Lung (tissue), 12 donors: ENCODE measurements around the gene TBC1D22A. TPM values are rescaled to one million over a fixed set of nuclear protein-coding genes. Genes with fewer than 3 reads are reported as not detected.

ENCODE experiments used
- ATAC-seq: fragments of 200-7000 bp; cut with Tn5 transposase; one replicate; pipeline ENCODE4 v1.9.1; 2020; ENCODE audit warnings: moderate number of reproducible peaks; ENCODE audit not compliant: insufficient read depth, low FRiP score
- DNase-seq, 3 donors: peaks; one replicate each; pipeline ENCODE4 v3.0.0-alpha.2; 2013 to 2017
- H3K27ac ChIP-seq, 2 donors: one replicate each; pipeline ENCODE4 v1.5.1; 2013; ENCODE audit warnings: mild to moderate bottlenecking in 2 of 2, moderate library complexity in 2 of 2, control low read depth in 1 of 2, inconsistent platforms in 1 of 2, low read depth in 1 of 2, low read length in 1 of 2
- H3K27me3 ChIP-seq, 3 donors: one replicate each; pipeline ENCODE4 v1.5.1; 2013; ENCODE audit warnings: low read length in 2 of 3; ENCODE audit not compliant: control insufficient read depth in 3 of 3, insufficient read depth in 3 of 3
- H3K36me3 ChIP-seq, 4 donors: one replicate each; pipeline ENCODE4 v1.5.1; 2013; ENCODE audit warnings: low read length in 4 of 4, mild to moderate bottlenecking in 1 of 4, moderate library complexity in 1 of 4; ENCODE audit not compliant: control insufficient read depth in 4 of 4, insufficient read depth in 4 of 4
- H3K4me1 ChIP-seq, 5 donors: one replicate each; pipeline ENCODE4 v1.5.1; 2013; ENCODE audit warnings: low read length in 5 of 5, mild to moderate bottlenecking in 2 of 5, moderate library complexity in 1 of 5; ENCODE audit not compliant: control insufficient read depth in 5 of 5, insufficient read depth in 5 of 5
- H3K4me3 ChIP-seq: one replicate; pipeline ENCODE4 v1.5.1; 2013; ENCODE audit warnings: mild to moderate bottlenecking, control low read depth, moderate library complexity
- H3K9ac ChIP-seq, 2 donors: one replicate each; pipeline ENCODE4 v1.5.1; 2013; ENCODE audit warnings: low read length in 2 of 2, control low read depth in 1 of 2; ENCODE audit not compliant: insufficient read depth in 1 of 2
- H3K9me3 ChIP-seq, 4 donors: one replicate each; pipeline ENCODE4 v1.5.1; 2013; ENCODE audit warnings: low read length in 3 of 4, mild to moderate bottlenecking in 1 of 4, moderate library complexity in 1 of 4; ENCODE audit not compliant: control insufficient read depth in 4 of 4, insufficient read depth in 3 of 4
- WGBS, 2 donors: extraction: QIAGEN DNeasy Blood & Tissue Kit; methylation state at CpG; one replicate each; pipeline ENCODE4 v1.1.7; 2013; 5-methylcytosine and 5-hydroxymethylcytosine counted together
- polyA plus RNA-seq, 2 donors: library from polyadenylated mRNA; stranded (reverse); fragments of 200-250 nt; gene quantifications; one replicate each; pipeline ENCODE4 v1.2.1, GENCODE V29; 2013
- total RNA-seq, 2 donors: library from RNA; depleted of rRNA in 1 of 2; stranded (reverse); fragments of >200 nt in 1 of 2; gene quantifications; one replicate each; pipeline ENCODE4 v1.2.1, GENCODE V29; 2014 to 2021
- TF ChIP-seq, protein P1 (sequence below): IDR thresholded peaks from 2 replicates; pipeline ENCODE4 v1.5.1; 2012; ENCODE audit warnings: mild to moderate bottlenecking; ENCODE audit errors: control extremely low read depth, extremely low read depth
- donor health status: control.
- donor health status: control.
- donor health status: Bipolar disorder and iron deficiency.
- donor health status: healthy.
- donor health status: DM: yes; HTN: yes; CAD: no.

Gene TBC1D22A
- total and polyA plus RNA-seq, 4 donors: 20.2 to 38.4 (median 21.0) TPM

DNA sequence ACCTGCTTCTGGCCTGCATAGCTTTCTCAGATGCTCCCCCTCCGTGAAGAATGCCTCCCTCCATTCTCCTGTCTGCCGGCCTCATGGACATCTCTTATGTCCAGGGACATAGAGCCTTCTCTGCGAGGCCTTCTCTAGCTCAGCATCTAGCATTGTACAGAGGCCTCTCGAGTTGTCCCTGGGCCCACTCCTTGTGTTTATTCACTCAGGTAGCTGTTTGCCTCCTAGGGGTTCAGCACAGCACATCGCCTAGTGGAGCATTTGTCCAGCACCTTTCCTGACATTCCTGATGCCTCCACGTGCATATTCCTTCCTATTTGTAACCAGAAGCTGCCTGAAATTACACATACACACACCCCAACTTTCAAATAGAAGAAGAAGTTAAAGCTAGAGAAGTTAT is 101.3 kb downstream of the TBC1D22A start:
- ATAC-seq (no peak), DNase-seq (no peak)
- no peak overlapping the region for H3K4me3 ChIP-seq
- no peak overlapping the region for H3K27ac ChIP-seq
- no peak overlapping the region for H3K9ac ChIP-seq
- 81 to 86% methylated on average over 6 of the region's 6 CpGs for WGBS, 2 donors
- H3K27me3 ChIP-seq: no peaks in the 10 kb centered on the region
- H3K4me1 ChIP-seq: no peaks in the 10 kb centered on the region
- TF ChIP-seq, protein P1, sequence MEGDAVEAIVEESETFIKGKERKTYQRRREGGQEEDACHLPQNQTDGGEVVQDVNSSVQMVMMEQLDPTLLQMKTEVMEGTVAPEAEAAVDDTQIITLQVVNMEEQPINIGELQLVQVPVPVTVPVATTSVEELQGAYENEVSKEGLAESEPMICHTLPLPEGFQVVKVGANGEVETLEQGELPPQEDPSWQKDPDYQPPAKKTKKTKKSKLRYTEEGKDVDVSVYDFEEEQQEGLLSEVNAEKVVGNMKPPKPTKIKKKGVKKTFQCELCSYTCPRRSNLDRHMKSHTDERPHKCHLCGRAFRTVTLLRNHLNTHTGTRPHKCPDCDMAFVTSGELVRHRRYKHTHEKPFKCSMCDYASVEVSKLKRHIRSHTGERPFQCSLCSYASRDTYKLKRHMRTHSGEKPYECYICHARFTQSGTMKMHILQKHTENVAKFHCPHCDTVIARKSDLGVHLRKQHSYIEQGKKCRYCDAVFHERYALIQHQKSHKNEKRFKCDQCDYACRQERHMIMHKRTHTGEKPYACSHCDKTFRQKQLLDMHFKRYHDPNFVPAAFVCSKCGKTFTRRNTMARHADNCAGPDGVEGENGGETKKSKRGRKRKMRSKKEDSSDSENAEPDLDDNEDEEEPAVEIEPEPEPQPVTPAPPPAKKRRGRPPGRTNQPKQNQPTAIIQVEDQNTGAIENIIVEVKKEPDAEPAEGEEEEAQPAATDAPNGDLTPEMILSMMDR: no peak
- peaks cover 0 to 3% (median 0%) of the 10 kb centered on the region in 4 donors for H3K36me3 ChIP-seq
- peaks cover 0 to 2% (median 0%) of the 10 kb centered on the region in 4 donors for H3K9me3 ChIP-seq

DNA sequence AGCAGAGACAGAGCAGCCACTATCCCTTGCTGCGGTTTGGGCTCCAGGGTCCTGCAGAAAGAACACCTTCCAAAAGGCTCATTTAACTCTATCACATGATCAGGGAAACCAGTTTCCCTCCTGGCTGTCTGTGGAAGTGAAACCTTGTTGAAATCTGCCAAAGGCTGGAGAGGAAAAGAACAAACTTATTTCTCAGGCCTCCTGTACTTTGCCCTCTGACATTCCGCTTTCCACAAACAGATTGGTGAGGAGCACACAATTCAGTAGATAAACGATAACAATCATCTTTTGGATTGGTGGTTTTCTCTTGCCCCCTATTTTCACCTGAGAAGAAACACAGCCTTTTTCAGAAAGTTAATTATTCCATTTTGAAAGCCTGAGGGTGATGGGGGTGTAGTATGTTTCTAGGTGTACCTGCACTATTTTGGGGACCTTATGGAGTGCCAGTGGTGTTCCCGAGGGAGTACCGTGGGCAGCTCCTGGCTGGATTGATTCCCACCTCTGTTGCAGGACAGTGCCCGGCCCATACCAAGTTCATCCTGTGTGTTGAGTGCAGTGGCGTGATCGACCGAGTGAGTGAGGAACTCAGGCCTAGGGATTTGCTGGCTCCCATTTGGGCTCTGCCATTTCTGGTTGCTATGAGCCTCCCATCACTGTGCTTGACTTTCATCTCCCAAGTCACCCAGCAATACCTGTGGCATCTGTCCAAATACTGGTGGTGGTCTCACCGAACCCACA is 102.0 kb downstream of the TBC1D22A start:
- Histone ChIP-seq H3K27me3 (no peaks in the 10 kb centered on the region), H3K4me3 (no peak overlapping the region), H3K36me3 (peaks cover 0 to 3% (median 0%) of the 10 kb centered on the region in 4 donors), H3K4me1 (peaks cover 0 to 2% (median 0%) of the 10 kb centered on the region in 5 donors), H3K27ac (no peak overlapping the region), H3K9ac (no peak overlapping the region), H3K9me3 (peaks cover 0 to 2% (median 0%) of the 10 kb centered on the region in 4 donors)
- DNase-seq (no peak), ATAC-seq (no peak)
- 93 to 95% methylated on average over 10 of the region's 10 CpGs for WGBS, 2 donors
- TF ChIP-seq, protein P1: no peak

DNA sequence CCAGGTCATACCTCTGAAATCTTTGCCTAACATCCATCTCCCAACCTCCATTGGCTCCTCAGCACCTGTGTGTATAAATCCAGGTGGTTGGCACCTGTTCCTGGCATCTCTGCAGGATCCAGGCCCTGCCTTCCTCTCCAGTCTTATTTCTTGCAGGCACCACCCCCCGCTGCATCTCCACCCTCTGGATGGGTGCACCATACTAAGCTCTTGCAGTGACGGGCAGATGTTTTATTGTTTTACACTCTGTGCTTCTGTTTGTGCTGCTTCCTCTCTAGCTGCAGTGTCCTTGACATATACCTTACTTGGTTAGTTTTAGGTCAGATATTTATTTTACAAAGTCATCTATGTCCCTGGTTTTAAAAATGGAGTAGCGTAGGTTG is 102.6 kb downstream of the TBC1D22A start:
- ATAC-seq: no peak
- 97% methylated on average over 3 of the region's 3 CpGs for WGBS, 2 donors
- H3K4me1 ChIP-seq: peaks cover 0 to 2% (median 0%) of the 10 kb centered on the region in 5 donors

More for the DNA sequence above, 102.6 kb downstream of the TBC1D22A start:
- H3K36me3 ChIP-seq: peaks cover 0 to 3% (median 0%) of the 10 kb centered on the region in 4 donors
- no peak overlapping the region for H3K27ac ChIP-seq
- no peak for DNase-seq
- TF ChIP-seq, protein P1: no peak
- peaks cover 0 to 2% (median 0%) of the 10 kb centered on the region in 4 donors for H3K9me3 ChIP-seq
- no peak overlapping the region for H3K9ac ChIP-seq
- H3K4me3 ChIP-seq: no peak overlapping the region
- H3K27me3 ChIP-seq: no peaks in the 10 kb centered on the region
